GM10847 (cell line): ENCODE measurements around the gene CDH5.

Source experiments
- POLR2A ChIP-seq: IDR thresholded peaks from 2 replicates; pipeline ENCODE4 v1.6.1; 2011; ENCODE audit not compliant: insufficient read length; ENCODE audit errors: extremely low read depth

The CDH5 gene

GRCh38 chr16:66428682-66429251 lies 62.3 kb downstream of the CDH5 start:
- TF ChIP-seq POLR2A = no peak

- TF ChIP-seq POLR2A = no peak
Observed at GRCh38 chr16:66429290-66429962, 62.9 kb downstream of the CDH5 start.

DNA sequence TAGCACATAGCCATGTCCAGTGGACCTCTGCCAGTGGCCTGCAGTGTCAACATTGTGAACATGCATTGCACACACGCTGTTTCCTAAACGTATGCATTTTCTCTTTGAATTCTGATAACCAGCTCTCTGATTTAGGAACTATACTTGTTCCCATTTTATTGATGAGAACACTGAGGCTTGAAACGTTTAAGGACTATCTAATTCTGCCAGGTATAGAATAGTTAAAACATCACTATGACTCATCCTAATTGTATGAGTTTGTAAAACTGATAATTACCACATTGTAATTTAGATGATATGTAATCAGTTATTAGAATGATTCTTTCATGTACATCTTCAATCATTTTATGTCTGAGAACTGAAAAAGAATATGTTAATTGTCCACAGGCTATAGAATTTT lies 63.7 kb downstream of the CDH5 start:
- no peak for TF ChIP-seq POLR2A

- TF ChIP-seq POLR2A = no peak
Observed at GRCh38 chr16:66431760-66432159, 65.3 kb downstream of the CDH5 start.

DNA sequence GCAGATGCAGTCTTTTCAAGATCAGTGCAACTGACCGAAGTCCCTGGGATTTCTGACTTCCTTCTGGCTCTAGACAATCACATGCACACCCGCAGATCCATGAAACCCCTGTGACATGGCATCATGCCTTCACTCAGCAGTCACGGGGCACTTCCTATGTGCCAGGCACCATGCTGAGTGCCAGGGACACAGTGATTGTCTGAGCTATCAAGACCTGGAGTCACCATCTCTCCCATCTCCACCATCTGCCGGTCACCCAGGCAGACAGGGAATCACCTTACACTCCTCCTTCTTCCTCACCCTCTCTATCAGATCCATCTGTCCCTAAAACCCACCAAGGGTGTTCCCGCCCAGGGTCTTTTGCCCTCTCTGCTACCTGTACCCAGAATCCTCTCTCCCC lies 65.9 kb downstream of the CDH5 start:
- no peak for TF ChIP-seq POLR2A

DNA sequence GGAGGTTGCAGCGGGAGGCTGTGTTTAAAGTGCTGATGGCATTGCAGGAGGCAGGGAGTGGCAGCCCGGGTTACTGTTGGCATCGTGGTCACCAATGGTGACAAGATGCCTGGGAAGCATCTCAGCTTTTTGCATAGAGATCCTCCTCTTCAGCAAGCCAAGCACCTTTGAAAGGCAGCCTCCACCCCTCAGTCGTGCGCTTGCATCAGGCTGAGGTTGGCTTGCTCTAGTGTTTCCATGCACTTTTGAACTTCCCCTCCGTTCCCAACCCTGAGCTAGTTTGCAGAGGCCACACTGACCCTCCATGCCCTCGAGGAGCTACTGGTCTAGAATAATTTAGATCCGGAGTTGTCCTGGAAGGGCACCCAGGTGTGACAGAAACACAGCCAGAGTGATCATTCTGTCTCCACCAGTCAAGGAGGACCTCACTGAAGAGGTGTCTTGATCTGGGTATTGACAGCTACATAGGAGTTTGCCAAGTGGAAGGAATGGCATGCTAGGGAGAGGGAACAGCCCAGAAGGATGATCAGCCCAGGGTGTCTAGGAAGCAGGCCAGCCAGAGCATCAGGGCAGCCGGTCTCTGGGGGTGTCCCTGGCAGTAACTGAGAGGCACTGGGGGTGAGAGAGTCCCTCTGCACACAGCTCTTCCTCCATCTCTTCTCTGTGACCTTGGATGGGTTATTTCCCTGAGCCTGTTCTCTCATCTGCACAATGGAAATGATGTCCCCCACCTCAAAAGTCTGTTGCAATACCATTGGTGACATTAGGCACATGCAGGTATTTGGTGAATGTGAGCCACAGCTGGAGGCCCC lies 68.3 kb downstream of the CDH5 start:
- no peak for TF ChIP-seq POLR2A

DNA sequence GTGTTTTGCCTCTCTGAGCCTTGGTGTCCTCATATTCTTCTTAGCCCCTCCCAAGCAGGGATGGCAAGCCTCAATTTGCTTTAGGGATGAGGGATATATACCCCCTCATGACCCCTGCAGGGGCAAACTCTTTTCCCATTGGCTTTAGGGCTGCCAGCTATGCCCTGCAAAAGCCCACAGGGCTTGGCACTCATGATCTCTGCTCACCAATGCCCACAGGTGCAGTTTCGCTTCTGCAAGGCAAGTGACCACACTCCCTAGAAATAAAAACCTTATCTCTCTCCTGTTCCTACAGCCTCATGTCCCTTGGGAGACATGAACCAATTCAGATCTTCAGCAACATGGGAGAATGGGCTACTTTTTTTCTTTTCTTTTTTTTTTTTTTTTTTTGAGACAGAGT lies 69.4 kb downstream of the CDH5 start:
- TF ChIP-seq POLR2A = no peak

GRCh38 chr16:66437391-66437945 lies 71.0 kb downstream of the CDH5 start:
- TF ChIP-seq POLR2A = no peak

DNA sequence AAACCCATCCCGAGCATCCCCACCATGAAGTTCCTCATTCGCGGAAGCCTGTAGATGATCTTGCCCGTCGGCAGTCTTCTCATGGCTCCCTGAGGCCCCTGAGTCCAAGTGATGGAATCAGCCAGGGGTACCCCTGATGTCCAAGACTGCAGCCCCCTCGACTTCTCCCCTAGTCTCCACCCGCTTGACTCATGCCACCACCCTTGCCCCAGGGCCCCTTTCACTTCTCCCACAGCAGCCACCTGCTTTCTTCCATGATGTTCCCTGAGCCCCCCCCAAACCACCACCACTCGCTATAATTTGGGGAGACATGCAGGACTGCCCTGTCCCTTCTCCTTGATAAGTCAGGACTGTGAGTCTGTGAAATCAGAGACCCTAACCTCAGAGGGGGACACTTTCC lies 72.0 kb downstream of the CDH5 start:
- no peak for TF ChIP-seq POLR2A

GRCh38 chr16:66439051-66439730 lies 72.7 kb downstream of the CDH5 start:
- no peak for TF ChIP-seq POLR2A

DNA sequence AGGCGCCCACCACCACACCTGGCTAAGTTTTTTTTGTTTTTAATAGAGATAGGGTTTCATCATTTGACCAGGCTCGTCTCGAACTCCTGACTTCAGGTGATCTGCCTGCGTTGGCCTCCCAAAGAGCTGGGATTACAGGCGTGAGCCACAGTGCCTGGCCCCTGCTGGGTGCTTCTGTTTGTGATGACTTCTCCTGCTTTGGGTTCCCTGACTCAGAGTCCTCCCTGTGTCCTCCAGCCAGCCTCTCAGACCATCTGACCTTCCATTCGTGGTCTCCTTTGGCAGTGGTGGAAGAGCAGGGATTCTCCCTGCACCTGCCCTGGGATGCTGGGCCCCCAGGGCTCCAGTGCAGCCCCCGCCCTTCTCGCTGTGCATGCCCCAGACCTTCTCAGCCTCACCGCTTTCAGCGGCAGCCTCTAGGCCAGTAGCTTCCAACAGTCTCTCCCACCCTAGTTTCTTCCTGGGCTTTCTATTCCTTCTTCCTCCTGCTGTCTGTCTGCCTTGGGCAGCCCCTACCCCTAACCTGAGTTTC lies 73.8 kb downstream of the CDH5 start:
- TF ChIP-seq POLR2A = no peak

GRCh38 chr16:66440970-66441369 lies 74.5 kb downstream of the CDH5 start:
- no peak for TF ChIP-seq POLR2A

GRCh38 chr16:66441586-66442375 lies 75.3 kb downstream of the CDH5 start:
- no peak for TF ChIP-seq POLR2A

GRCh38 chr16:66442502-66443268 lies 76.2 kb downstream of the CDH5 start:
- no peak for TF ChIP-seq POLR2A

DNA sequence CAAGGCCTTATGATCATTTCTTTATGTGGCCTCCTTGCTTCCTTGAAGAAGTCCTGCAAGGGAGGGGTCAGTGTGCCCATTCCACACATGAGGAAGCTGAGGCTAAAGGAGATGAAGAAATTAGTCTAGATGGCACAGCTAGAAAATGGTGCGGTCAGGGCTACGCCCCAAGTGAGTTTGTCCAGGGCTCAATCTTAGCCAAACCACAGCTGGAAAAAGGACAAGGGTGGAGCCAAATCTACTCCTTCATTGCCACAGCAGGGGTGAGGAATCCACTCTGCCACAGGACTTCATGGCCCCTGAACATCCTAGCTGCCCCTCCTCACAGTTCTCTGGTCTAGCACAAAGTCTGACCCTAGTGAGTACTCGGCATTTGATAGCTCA lies 76.8 kb downstream of the CDH5 start:
- TF ChIP-seq POLR2A = no peak
